Large intestine (tissue), 3 donors: ENCODE measurements around the gene PPP5C. TPM values are rescaled to one million over a fixed set of nuclear protein-coding genes. Genes with fewer than 3 reads are reported as not detected.
A peak's percentile ranks its signal among the peaks of the same experiment; 100 is the strongest.
"Not testable (repeated sequence)": the region's sequence is repeated elsewhere in the genome, so short reads cannot be mapped to it uniquely, and the experiment has no call there.

Experiments
- DNase-seq, 2 donors: peaks; one replicate each; pipeline versions ENCODE4 v3.0.0 to v3.0.0-alpha.2; 2013
- H3K27ac ChIP-seq: one replicate; pipeline ENCODE4 v1.5.1; 2013; ENCODE audit warnings: low read length
- H3K27me3 ChIP-seq: 2 replicates; pipeline ENCODE4 v1.6.1; 2013; ENCODE audit warnings: low read length; ENCODE audit not compliant: control insufficient read depth, insufficient read depth
- H3K36me3 ChIP-seq: 2 replicates; pipeline ENCODE4 v1.6.1; 2013; ENCODE audit warnings: low read length; ENCODE audit not compliant: control insufficient read depth, insufficient read depth
- H3K4me1 ChIP-seq: one replicate; pipeline ENCODE4 v1.6.1; 2013; ENCODE audit warnings: low read length; ENCODE audit not compliant: control insufficient read depth, insufficient read depth
- H3K4me3 ChIP-seq: one replicate; pipeline ENCODE4 v1.5.1; 2013; ENCODE audit warnings: low read length
- H3K9me3 ChIP-seq: one replicate; pipeline ENCODE4 v1.6.1; 2013; ENCODE audit warnings: mild to moderate bottlenecking, low read depth, low read length, moderate library complexity; ENCODE audit not compliant: control insufficient read depth
- WGBS: methylation state at CpG from one replicate; pipeline ENCODE4 v1.1.5; 2013; ENCODE audit warnings: low lambda C conversion rate; ENCODE audit not compliant: insufficient coverage; 5-methylcytosine and 5-hydroxymethylcytosine counted together
- polyA plus RNA-seq: library from polyadenylated mRNA; unstranded; fragments of 120-200 nt; gene quantifications from one replicate; pipeline ENCODE4 v1.2.1, GENCODE V29; 2013

The PPP5C gene
- polyA plus RNA-seq, 1 donor, result 59.5 TPM

DNA sequence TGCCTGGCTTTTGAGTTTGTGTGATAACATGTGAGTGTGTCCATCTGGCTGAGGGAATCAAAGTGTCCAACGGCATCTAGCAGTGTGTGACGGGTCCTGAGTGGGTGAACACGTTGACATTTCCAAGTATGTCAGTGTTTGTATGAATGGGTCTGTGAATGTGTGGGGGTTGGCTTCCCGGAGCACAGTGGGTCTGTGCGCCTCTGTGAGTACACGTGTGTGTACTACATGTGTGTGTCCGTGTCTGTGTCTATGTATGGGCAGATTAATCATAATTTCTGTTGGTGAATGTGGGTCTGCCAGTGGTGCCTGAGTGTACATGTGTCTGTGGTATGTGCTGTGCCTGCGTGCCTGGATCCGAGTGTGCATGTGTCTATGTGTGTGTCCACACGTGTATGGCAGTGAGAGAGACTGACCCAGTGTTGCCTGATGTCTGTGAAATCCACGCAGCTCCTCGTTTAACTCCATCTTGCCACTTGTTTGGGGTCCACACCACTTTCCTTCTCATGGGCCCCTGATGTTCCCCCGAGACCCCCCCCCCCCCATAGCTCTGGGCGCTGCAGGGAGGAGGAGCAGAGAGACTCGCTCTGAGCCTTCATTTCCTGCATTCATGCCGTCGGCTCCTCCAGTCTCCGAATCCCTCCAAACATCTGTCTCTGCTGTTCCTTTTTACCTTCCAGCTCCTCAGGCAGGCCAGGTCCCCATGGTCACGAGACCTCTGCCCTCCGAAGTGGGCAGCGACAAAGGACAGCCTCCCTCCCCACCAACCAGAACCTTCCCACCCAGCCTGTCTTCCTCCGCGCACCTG, 61.2 kb downstream of the PPP5C start:
- no CpG with 5 or more reads among the region's 23 CpGs for WGBS
- no peaks in the 10 kb centered on the region for H3K9me3 ChIP-seq
- H3K27ac ChIP-seq, result peak overlapping the region; percentile 82
- H3K4me3 ChIP-seq, result peak overlapping the region; percentile 39
- peaks cover 51% of the 10 kb centered on the region for H3K4me1 ChIP-seq
- H3K27me3 ChIP-seq, result no peaks in the 10 kb centered on the region
- no peak for DNase-seq
- peaks cover 13% of the 10 kb centered on the region for H3K36me3 ChIP-seq

DNA sequence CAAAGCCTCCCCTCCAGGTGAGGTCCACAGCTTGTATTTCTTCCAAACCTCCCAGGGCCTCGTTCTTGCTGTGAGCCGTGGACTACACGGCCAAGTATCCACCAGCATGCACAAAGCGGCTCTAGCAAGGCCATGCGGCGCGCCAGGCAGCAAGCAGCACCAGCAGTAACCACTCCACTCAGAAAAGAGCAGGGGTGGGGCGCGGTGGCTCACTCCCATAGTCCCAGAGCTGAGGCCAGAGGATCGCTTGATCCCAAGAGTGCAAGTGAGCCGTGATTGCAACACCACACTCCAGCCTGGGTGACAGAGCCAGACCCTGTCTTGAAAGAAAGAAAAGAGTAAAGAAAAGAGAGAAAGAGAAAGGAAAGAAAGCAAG, 61.8 kb downstream of the PPP5C start:
- peaks cover 51% of the 10 kb centered on the region for H3K4me1 ChIP-seq
- peak overlapping the region; percentile 39 for H3K4me3 ChIP-seq
- DNase-seq, result peak; percentile 83 to 90
- H3K27ac ChIP-seq, result peak overlapping the region; percentile 82
- peaks cover 13% of the 10 kb centered on the region for H3K36me3 ChIP-seq
- WGBS, result no CpG with 5 or more reads among the region's 11 CpGs
- no peaks in the 10 kb centered on the region for H3K27me3 ChIP-seq
- H3K9me3 ChIP-seq, result no peaks in the 10 kb centered on the region

DNA sequence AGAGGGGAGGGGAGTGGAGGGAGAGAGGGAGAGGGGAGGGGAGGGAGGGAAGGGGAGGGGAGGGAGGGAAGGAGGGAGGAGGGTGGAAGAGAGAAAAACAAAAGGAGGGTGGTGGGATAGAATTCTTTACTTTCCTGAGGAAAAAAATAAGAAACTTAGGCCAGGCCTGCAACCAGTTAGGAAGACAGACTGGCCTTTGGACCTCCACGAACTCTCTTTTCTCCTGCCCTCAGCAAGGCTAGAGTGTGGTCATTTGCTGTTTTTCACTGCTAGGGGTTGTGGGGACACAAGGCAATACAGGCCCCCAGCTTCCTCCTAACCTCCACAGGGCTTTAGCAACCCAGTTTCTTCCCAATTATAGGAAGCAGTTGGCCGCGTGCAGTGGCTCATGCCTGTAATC, 62.3 kb downstream of the PPP5C start:
- DNase-seq, result peak in 1 of 2 donors; percentile 63
- Histone ChIP-seq H3K27ac (peak overlapping the region; percentile 66), H3K27me3 (no peaks in the 10 kb centered on the region), H3K36me3 (peaks cover 13% of the 10 kb centered on the region), H3K4me1 (peaks cover 52% of the 10 kb centered on the region), H3K9me3 (no peaks in the 10 kb centered on the region), H3K4me3 (no peak overlapping the region)
- no CpG with 5 or more reads among the region's 3 CpGs for WGBS

- H3K27me3 ChIP-seq, result no peaks in the 10 kb centered on the region
- no peak for DNase-seq
- H3K27ac ChIP-seq, result peak overlapping the region; percentile 89
- H3K36me3 ChIP-seq, result peaks cover 13% of the 10 kb centered on the region
- WGBS, result 100% methylated on average over 1 of the region's 13 CpGs
- H3K4me1 ChIP-seq, result peaks cover 51% of the 10 kb centered on the region
- H3K9me3 ChIP-seq, result no peaks in the 10 kb centered on the region
- peak overlapping the region; percentile 72 for H3K4me3 ChIP-seq
Observed at GRCh38 chr19:46410205-46411087, 63.6 kb downstream of the PPP5C start.

- no peaks in the 10 kb centered on the region for H3K27me3 ChIP-seq
- DNase-seq, result no peak
- peak overlapping the region; percentile 89 for H3K27ac ChIP-seq
- 20% methylated on average over 2 of the region's 13 CpGs for WGBS
- no peaks in the 10 kb centered on the region for H3K9me3 ChIP-seq
- H3K4me1 ChIP-seq, result peaks cover 48% of the 10 kb centered on the region
- peak overlapping the region; percentile 72 for H3K4me3 ChIP-seq
- H3K36me3 ChIP-seq, result peaks cover 13% of the 10 kb centered on the region
Observed at GRCh38 chr19:46411088-46411924, 64.4 kb downstream of the PPP5C start.

GRCh38 chr19:46411925-46412649, 65.2 kb downstream of the PPP5C start:
- peak overlapping the region; percentile 89 for H3K27ac ChIP-seq
- no CpG with 5 or more reads among the region's 54 CpGs for WGBS
- H3K4me1 ChIP-seq, result peaks cover 48% of the 10 kb centered on the region
- H3K4me3 ChIP-seq, result peak overlapping the region; percentile 72
- peaks cover 13% of the 10 kb centered on the region for H3K36me3 ChIP-seq
- H3K27me3 ChIP-seq, result no peaks in the 10 kb centered on the region
- DNase-seq, result peak in 1 of 2 donors; percentile 74
- no peaks in the 10 kb centered on the region for H3K9me3 ChIP-seq

DNA sequence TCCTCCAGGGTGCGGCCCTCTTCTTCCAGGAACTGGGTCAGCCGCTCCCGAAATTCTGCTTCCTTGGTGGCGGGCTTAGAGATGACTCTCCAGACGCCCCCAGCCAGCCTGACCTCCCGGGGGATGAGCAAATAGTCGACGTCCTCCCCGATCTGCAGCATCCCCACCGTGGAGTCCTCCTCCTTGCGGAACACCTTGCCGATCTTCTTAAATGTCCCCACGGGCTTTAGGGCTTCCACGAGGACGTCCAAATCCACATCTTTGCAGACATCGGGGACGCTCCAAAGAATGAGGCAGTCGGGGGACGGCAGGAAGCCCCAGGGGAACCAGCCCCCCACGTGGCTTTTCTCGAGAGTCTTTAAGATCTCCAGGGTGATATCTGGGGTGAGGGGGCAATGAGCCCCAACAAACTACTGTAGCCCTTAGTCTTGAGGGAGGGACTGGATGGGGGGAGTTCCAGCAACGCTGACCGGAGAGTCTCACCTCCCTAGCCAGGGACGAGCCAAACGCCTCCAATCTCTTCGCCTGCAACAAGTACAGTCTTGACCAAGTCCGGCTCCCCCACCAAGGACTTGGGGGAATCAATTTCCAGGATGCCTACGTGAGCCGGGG, 65.9 kb downstream of the PPP5C start:
- Histone ChIP-seq H3K27me3 (no peaks in the 10 kb centered on the region), H3K27ac (peak overlapping the region; percentile 89), H3K36me3 (peaks cover 13% of the 10 kb centered on the region), H3K4me3 (peak overlapping the region; percentile 72), H3K4me1 (peaks cover 45% of the 10 kb centered on the region), H3K9me3 (no peaks in the 10 kb centered on the region)
- peak in 1 of 2 donors; percentile 55 for DNase-seq
- no CpG with 5 or more reads among the region's 29 CpGs for WGBS

DNA sequence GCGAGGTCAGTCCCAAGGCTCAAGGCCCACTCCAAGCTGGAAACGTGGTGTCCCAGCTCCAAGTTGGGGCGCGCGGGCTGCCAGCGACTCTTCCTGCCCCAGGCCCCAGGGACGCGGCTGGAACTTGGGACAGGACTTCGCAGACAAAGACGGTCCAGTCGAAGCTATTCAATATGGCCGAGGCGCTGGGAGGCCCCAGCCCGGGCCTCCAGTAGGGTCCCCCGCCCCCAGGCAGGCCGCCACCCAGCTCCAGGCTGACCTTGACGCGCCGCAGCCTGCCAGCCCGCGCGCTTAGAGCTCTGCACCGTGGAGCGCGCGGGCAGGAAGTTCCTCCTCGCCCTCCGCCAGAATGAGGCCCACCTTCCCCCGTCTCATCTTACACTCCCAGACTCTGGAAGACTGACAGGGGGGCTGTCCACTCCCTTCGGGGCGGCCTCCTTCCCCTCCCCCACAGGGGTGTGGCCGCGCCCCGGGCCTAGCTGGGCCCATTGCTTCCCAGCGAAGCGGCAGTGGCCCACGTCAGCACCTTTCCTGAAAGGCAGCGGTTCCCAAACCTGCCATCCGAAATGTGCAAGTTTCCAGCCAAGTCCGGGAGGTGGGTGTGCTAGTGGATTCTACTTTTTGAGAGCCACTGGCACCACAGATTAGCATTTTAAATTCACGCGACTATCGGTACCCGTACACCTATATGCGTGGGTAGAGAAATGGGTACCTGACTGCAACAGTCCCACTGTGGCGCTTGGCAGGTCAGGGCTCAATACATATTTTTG, 66.6 kb downstream of the PPP5C start, which contains the start of gene CCDC8:
CCDC8 (minus strand) TSS at position 303 of the 770 bp plus-strand sequence. CDS start 754 bp downstream, outside the sequence.
- H3K36me3 ChIP-seq, result peaks cover 13% of the 10 kb centered on the region
- peaks cover 38% of the 10 kb centered on the region for H3K4me1 ChIP-seq
- H3K9me3 ChIP-seq, result no peaks in the 10 kb centered on the region
- WGBS, result no CpG with 5 or more reads among the region's 46 CpGs
- H3K27ac ChIP-seq, result peak within 1 kb of the TSS; percentile 89
- H3K4me3 ChIP-seq, result peak within 1 kb of the TSS; percentile 72
- no peaks in the 10 kb centered on the region for H3K27me3 ChIP-seq
- DNase-seq, result peak; percentile 96 to 98

- DNase-seq, H3K9me3 ChIP-seq, H3K27me3 ChIP-seq, H3K4me3 ChIP-seq, H3K27ac ChIP-seq: not testable (repeated sequence)
- no CpG with 5 or more reads among the region's 22 CpGs for WGBS
- H3K36me3 ChIP-seq, result peaks cover 13% of the 10 kb centered on the region
- peaks cover 28% of the 10 kb centered on the region for H3K4me1 ChIP-seq
Observed at GRCh38 chr19:46414899-46415298, 68.0 kb downstream of the PPP5C start.
